GM19467 (cell line): ENCODE results near the gene RBM33.

Source experiments
- ATAC-seq: cut with Tn5 transposase; IDR thresholded peaks from one replicate; pipeline ENCODE4 v1.9.1; 2021; ENCODE audit warnings: mild to moderate bottlenecking, moderate library complexity; ENCODE audit not compliant: unreplicated experiment

The RBM33 gene

DNA sequence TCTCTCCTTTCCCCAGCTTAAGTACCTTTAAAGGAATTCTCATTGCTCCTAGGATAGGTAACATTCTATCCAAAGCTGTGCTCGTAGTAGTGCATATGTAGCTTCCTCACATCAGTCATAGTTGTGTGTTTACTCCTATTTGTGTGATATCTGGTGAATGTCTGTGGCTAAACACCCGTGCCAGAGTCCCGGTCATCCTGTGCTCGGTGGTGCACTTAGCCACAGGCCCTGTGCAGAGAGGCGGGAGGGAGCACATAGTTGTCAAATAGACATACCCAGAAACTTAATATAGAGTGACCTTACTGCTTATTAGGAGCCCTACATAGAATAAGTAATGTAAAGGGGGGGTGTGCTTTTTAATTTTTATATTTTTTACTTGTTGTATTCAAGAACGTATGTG is 76.6 kb downstream of the RBM33 start:
- ATAC-seq, result no peak

DNA sequence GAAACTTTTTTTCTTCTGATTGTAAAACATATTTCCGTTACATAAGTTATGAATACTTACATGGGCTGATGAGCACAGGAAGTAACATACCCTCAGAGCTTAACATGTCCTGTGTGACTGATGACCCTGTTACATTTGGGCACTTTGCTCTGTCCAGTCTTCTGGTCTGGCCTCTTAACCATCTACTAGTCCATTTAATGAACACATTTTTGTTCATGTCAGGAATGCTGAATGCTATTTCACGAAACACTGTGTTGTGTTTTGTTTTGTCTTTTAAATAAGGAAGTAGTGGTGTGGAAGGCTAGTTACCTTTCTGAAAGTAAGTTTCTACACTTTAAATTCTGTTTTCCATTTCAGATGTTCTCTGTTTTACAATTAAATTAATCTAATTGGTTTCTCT is 77.7 kb downstream of the RBM33 start:
- peak; percentile 53 for ATAC-seq

DNA sequence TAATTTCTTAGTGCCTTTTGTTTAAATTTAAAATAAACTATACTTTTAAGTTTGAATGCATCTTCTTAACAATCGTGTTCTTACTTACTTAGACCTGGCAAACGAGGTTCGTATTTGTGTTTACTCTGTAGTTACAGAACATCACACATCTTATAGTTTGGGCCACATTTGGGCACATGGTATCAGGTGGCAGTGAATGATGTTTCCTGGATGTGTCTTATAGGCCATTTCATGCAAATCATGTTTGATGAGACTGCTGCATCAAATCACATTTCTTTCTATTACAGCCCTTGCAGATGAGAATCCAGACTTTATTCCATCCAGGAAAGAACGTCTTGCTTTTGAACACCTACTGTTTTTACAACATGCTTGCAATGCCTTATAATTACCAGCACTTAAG is 78.5 kb downstream of the RBM33 start:
- no peak for ATAC-seq

DNA sequence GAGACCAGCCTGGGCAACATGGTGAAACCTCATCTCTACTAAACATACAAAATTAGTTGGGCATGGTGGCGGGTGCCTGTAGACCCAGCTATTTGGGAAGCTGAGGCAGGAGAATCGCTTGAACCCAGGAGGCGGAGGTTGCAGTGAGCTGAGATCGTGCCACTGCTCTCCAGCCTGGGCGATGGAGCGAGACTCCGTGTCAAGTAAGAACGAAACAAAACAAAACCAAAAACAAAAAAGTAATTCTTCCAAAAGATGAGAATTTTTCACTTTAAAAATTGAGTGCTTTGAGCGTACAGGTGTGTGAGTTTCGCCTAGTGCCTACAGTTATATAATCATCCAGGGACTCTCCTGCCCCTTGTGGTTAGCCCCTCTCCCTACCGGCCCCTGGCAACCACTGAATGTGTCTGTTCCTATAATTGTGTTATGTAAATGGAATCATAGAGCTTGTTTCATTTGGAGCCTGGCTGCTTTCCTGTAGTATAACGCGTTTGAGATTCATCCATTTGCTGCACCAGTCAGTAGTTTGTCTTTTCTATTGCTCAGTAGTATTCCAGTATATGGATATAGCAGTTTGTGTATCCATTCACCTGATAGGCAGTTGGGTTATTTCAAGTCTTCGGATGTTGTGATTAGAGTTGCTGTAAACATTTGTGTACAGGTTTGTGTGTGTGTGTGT is 80.0 kb downstream of the RBM33 start:
- peak; percentile 35 for ATAC-seq

DNA sequence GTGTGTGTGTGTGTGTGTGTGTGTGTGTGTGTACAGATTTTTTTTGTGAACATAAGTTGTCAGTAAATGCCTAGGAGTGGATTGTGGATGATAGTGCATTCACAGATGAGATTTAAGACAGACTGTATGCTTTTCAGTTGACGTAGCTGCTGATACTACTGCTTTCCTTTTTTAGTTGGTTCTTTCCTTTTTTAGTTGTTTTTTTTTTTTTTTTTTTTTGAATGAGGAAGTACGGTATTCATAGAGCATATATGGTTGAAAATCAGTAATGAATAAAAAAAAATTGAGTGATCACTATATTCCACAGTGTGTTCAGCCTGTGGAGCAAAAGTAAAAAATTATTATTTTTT is 80.5 kb downstream of the RBM33 start:
- no peak for ATAC-seq

DNA sequence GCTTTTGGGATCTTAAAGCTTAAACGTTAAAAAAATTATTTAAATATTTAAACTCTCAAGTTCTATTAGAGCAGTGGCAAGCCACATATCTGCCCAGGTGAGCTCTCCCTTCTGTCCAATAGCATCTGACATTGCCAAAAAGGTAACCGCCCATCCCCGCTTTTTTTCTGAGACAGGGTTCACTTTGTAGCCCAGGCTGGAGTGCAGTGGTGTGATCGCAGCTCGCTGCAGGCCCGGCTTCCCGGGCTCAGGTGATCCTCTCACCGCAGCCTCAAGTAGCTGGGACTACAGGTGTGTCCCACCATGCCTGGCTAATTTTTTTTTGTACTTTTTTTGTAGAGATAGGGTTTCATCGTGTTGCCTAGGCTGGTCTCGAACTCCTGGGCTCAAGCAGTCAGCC is 83.2 kb downstream of the RBM33 start:
- no peak for ATAC-seq

DNA sequence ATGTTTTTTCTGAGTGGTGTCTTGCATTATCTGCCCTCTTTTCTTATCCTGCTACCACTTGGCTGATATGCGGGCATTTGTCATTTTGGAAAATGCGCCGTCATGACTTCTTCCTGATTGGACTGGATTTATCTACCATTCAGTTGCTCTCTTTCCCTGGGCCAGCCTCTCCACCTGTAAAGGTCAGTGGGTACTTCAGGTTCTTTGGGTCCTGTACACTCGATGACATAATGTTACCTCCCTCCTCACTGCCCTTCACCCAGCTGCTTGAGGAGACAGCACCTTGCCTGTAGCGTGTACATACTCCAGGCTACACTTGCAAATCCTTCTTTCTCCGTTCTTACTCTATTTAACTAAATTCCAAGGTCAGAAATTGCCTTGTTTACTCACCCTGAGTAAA is 83.7 kb downstream of the RBM33 start:
- ATAC-seq, result no peak

DNA sequence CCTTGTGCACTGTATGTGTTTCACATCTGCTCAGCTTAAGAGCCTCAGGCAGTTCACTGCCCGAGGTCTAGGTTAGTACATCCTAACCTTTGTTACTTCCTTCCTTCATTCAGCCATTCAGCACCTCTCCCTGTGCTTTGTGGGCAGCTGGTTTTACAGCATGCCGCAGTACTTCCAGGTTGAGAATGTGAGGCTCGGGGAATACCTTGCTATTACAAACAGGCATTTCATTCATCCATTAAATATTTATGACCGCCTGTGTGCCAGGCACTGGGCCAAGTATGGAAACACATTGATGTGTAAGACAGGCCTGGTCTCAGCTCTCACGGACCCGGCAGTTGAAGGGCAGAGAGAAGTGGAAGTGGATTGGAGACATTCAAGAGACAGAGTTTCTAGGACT is 85.4 kb downstream of the RBM33 start:
- ATAC-seq, result no peak

DNA sequence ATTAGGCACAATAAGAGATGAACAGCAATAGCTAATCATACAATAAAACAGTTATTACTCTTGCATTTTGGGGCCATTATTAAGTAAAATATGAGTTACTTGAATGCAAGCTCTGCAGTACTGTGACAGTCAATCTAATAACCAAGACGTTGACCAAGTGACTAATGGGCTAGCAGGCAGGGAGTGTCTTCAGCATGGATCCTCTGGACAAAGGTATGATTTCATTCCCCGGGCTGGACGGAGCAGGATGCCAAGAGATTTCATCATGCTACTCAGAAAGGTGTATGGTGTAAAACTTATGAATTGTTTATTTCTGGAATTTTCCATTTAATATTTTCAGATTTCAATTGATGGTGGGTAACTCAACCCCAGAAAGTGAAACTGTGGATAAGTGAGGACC is 86.9 kb downstream of the RBM33 start:
- ATAC-seq, result no peak

DNA sequence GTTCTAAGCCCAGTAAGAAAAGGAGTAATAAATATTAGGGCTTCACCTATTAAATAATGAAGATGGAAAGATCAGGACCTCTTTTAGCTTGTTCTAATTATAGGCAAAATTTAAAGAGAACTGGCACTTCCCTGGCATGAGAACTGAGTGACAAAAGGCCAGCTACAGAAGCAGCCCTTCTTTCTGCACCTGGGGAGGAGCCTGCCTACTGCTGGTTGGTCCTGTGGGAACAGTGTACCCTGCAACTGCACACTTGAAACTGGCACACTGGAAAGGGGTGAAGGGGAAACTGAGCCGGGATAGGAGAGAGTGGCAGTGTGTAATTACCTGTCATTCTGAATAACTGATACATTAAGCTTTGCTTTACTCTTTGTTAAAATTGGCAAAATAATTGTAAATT is 87.4 kb downstream of the RBM33 start:
- ATAC-seq, result no peak

DNA sequence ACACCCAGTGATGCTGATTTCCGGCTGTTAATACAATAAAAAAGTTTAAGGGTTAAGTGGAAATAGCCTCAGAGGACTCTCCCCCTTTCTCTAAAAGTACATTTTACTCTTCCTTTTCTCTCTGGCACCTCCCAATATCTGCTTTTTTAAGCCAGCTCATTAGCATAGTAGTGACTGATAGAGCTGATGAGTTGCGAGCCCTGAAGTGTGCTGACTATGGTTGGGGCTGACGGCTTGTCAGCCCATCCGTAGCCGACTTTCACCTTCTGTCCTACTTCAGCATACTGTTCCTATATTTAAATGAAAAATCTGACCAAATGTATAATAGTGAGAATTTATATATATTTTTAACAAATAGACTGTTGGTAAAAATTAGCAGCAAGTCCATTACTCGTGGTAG is 87.8 kb downstream of the RBM33 start:
- ATAC-seq, result no peak

DNA sequence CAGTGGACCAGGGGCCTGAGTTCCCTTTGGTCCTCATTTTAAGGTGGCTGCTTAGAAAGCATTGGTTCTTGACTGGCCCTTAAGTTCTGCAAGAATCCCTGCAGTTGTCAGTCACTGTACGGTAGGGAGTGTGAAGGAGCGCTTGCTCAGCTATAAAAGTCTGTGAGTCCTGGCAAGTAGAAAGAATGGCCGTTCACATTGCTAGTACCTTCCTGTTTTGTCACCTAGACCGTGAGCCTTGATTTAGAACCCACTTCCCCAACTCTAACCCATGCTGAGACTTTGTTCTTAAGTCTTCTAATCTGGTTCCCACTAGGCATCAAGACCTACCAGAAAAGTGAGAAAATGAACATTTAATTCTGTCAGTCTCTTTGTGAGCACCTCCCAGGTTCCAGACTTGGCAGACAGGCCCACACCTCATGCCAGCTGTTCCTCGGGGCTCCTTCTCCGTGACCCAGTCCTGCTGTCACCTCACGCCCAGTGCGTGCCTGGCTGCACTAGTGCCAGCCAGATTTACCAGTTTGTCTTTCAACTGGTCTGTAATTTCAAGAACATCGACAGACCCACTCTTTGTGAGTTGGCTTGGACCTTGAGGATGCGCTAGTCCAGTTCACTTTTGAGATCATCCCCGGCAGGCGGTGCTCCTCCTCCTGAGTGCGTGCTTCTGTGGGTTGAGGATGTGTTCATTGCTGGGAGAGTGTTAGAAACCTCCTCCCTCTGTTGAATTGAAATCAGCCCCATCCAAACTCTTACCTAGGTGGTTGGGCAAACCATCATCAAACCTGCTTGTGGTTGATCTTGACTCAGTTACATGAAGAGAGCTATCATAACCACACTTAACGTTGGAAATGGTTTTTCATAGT is 89.4 kb downstream of the RBM33 start:
- ATAC-seq, result no peak

DNA sequence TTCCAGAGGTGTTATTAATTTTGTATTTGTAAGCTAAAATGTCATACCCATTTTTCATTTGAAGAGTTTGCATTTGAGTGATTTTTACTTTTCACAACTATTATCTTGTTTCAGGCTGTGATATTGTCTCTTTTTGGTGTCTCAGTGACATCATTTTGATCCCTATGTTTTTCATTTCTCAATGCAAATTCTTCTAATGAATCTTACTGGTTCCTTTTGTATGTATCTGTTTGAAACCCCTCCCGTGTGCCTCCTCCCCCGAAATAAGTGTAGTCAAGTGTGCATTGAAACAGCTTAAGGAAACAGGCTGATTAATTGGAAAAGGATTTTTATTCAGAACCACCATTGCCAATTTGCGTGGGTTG is 90.0 kb downstream of the RBM33 start:
- no peak for ATAC-seq

DNA sequence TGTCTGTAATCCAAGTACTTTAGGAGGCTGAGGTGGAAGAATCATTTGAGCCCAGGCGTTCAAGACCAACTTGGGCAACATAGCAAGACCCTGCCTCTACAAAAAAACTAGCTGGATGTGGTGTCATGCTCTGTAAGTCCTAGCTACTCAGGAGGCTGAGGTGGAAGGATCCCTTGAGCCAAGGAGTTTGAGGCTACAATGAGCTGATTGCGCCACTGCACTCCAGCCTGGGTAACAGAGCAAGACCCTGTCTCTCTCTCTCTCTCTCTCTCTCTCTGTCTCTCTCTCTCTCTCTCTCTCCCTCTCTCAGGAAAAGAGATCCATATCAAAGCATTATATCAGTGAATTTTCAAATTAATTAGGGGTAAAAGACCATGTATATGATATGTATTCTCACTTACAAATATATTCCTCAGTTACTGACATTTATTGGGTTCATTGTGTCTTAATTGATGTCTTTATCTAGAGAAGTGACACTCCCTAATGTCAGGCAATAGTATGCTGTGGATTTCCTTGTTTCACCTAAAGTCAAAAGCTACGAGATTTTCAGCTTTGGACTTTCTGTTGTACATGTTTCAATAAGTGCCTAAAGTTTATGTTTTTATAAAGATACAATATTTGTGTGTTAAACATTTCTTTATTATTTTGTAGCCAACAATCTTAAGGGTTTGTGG is 91.1 kb downstream of the RBM33 start:
- ATAC-seq, result no peak

DNA sequence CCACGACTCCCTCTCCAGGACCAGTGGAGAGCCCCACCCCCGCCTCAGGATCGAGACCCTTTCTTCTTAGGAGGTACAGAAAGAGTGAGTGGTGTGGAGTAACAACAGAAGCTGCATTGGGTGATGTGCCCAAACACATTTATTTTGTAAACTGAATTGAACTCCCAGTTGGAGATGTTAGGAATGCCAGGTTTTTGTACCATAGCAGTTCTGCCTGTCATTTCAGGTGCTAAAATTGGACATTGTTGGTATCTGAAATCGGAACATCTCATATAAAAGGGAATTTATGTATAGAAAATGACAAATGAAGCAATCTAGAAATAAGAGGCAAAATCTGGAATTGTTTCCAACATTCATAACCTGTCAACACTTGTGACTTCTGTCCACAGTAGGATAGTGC is 93.1 kb downstream of the RBM33 start:
- no peak for ATAC-seq

DNA sequence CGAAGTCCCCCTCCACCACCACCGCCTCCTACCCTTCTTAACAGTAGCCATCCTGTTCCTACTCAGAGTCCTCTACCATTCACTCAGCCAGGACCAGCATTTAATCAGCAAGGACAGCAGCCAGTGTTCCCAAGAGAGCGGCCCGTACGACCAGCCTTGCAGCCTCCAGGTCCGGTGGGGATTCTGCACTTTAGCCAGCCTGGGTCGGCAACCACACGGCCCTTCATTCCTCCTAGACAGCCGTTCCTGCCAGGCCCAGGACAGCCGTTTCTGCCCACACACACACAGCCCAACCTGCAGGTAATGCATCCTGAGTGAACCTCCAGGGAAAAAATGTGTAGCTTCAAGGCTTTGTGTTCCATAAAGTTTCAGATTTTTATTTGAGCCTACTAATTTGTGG is 93.6 kb downstream of the RBM33 start:
- no peak for ATAC-seq

DNA sequence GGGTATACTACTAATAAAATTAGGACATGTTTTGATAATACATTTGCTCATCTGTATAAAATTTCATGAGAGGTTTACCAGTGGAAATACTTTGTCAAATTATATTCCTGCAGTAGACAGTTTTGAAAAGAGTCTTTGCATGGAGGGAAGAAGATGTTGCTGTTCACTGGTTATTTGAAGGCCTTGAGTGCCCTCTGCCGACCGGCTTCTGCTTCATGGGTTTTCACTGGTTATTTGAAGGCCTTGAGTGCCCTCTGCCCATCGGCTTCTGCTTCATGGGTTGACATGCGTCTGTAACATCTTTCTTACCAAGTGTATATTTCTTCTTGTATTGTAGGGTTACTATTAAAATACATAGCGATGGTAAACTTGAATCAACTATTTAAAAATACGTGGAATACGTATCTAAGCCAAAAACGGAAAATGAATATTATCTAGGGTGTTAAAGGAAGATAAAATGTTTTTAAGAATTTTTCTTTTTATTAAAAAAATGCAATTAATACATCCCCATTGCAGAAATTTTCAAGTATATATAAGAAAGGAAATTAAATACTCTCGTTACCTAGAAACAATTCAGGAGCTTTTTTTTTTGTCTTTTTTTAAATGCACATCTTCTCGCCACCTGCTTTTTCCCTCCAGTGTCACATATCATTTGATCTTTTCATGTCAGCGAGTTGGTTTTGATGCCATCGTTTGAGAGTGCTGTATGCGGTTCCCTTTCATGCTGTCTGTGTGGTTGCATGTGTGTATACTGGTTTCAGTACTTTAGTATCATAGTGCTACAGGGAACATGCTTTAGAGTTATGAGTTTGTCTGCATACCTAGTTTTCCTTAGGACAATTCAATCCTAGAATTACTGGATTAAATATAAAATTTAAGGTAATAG is 94.4 kb downstream of the RBM33 start:
- ATAC-seq, result peak; percentile 60

DNA sequence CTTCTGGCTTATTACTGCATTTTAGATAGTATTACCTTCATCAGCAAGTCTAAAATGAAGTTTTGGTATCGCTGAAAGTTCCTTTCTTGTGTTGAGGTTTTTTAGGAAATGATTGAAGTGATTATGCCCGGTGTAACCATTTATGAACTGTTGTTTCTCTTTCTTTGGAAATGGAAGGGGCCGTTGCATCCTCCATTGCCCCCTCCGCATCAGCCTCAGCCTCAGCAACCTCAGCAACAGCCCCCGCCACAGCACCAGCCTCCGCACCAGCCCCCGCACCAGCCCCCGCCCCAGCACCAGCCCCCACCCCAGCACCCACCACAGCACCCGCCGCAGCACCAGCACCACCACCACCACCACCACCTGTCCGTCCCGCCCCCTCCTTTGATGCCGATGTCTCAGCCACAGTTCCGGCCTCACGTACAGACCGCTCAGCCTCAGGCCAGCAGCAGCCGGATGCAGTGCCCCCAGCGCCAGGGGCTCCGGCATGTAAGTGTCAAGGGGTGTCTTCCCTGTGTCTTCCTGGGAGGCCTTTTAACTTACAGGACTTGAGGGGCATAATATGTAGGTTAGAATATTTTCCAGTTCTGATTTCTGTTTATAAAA is 95.2 kb downstream of the RBM33 start:
- ATAC-seq, result no peak

DNA sequence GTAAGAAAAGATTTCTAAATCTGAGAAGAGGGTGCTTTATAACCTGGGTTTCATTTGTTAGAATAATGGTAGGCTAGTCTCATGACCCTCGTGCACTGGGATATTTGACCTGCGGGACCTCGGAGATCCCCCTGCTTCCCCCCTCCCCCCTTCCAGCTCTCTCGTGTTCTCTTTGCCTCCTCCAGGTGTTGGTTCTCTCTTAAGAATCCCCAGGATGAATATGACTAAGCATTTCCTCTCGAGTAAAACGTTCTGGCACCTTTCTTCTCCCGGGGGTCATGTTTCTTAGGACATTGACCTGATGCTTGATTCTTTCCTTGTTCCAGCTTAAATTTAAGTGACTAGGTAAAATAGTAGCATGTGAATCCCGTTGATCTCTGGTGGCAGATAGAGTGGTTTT is 96.6 kb downstream of the RBM33 start:
- no peak for ATAC-seq

DNA sequence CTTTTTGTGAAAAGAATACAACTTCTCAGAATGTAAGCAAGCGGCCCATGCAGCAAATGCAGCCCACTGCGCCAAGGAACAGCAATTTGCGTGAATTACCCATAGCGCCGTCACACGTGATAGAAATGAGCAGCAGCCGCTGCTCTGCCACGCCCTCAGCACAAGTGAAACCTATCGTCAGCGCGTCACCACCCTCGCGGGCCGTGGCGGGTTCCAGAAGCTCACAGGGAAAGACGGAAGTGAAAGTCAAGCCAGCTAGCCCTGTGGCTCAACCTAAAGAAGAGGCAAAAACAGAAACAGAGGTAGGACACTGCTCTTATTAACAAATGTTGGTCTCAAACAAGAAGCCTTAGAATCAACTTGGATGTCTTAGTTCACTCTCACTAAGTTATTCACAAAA is 97.3 kb downstream of the RBM33 start:
- no peak for ATAC-seq

DNA sequence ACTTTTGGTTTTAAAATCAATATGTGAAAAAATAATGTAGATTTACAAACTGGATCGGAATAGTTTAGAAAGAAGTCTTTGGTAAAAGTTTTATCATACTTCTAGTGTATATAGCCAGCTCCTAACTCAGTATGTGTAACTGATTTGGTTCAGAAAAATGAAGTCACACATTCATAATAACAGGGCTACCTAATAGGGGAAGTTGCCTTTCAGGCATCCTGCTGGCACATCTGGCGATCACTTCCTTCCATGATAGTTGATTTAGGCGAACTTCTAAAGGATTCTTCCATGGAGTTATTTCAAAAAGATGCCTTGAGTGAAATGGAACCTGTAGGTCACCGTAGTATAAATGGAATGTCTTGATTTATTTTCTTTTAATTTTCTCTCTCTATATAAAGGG is 98.7 kb downstream of the RBM33 start:
- ATAC-seq, result no peak
